ENCODE measurements around the gene MYO5A. TPM values are rescaled to one million over a fixed set of nuclear protein-coding genes. Genes with fewer than 3 reads are reported as not detected.
"Not testable (repeated sequence)": the region's sequence is repeated elsewhere in the genome, so short reads cannot be mapped to it uniquely, and the experiment has no call there.

MYO5A gene
- polyA plus RNA-seq, 2 of the 4 experiments (the other 2 are of a cell fraction) = 15.1 to 46.7 TPM

- 87% methylated on average over 6 of the region's 6 CpGs for WGBS (ENCODE audit: missing lambda C conversion rate)
These were observed 65.8 kb downstream of the MYO5A start for GRCh38 chr15:52462806-52463360.

GRCh38 chr15:52459701-52460100, 69.0 kb downstream of the MYO5A start:
- WGBS (ENCODE audit: missing lambda C conversion rate) = 98% methylated on average over 9 of the region's 31 CpGs
- H3K9me3 ChIP-seq; FAIRE-seq; POLR2A ChIA-PET; H3K27ac ChIP-seq; H3K4me2 ChIP-seq; ATAC-seq; CTCF ChIA-PET; H3K4me3 ChIP-seq; DNase-seq (ENCODE audit: low read depth in 1 of 2, low spot score in 1 of 2): not testable (repeated sequence)
- peaks cover 20% of the 10 kb centered on the region; the same call in 2 of the 3 replicates for H3K4me1 ChIP-seq

More at GRCh38 chr15:52462806-52463360, 65.8 kb downstream of the MYO5A start:
- TF ChIP-seq MAFK (IDR thresholded peaks at IDR 0.05; ENCODE audit: partially characterized antibody) (peak; percentile 45), NFE2L2 (conservative IDR thresholded peaks at IDR 0.05; ENCODE audit: low read length) (no peak)
- FAIRE-seq = no peak
- Histone ChIP-seq H3K27ac (no peak overlapping the region), H3K4me2 (no peak overlapping the region), H3K4me1 (peaks cover 20% of the 10 kb centered on the region; the same call in 2 of the 3 replicates), H3K4me3 (no peak overlapping the region), H3K9me3 (no peaks in the 10 kb centered on the region)
- CTCF ChIA-PET = interaction anchor here (0.7 to 1.3 kb wide), 7 partner anchors 175 to 271 kb away, joined by 3 to 7 read pairs (median 4); no protein-coding TSS in a partner anchor
- POLR2A ChIA-PET = no interaction called here
- DNase-seq (ENCODE audit: low read depth in 1 of 2, low spot score in 1 of 2) = no peak
- ATAC-seq = no peak

DNA sequence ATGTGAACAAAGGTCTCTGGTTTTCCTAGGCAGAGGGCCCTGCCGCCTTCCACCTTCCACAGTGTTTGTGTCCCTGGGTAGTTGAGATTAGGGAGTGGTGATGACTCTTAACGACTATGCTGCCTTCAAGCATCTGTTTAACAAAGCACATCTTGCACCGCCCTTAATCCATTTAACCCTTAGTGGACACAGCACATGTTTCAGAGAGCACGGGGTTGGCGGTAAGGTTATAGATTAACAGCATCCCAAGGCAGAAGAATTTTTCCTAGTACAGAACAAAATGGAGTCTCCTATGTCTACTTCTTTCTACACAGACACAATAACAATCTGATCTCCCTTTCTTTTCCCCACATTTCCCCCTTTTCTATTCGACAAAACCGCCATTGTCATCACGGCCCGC, 69.4 kb downstream of the MYO5A start:
- ATAC-seq, POLR2A ChIA-PET, H3K27ac ChIP-seq, CTCF ChIA-PET, FAIRE-seq, H3K9me3 ChIP-seq, H3K4me3 ChIP-seq: not testable (repeated sequence)
- WGBS (ENCODE audit: missing lambda C conversion rate) = 58% methylated on average over 9 of the region's 9 CpGs
- Histone ChIP-seq H3K4me2 (peak overlapping the region; percentile 29; the same call in 2 of the 3 replicates), H3K4me1 (peaks cover 20% of the 10 kb centered on the region; the same call in 2 of the 3 replicates)
- peak in 1 of 2 experiments; percentile 23 for DNase-seq (ENCODE audit: low read depth in 1 of 2, low spot score in 1 of 2)

GRCh38 chr15:52448011-52448890, 80.4 kb downstream of the MYO5A start:
- no peak for DNase-seq (ENCODE audit: low read depth in 1 of 2, low spot score in 1 of 2)
- no peak overlapping the region for H3K4me2 ChIP-seq
- H3K4me1 ChIP-seq = peaks cover 4% of the 10 kb centered on the region; the same call in 1 of the 3 replicates
- H3K27ac ChIP-seq = no peak overlapping the region
- CTCF ChIA-PET = no interaction called here
- no peak for FAIRE-seq
- H3K9me3 ChIP-seq = no peaks in the 10 kb centered on the region
- H3K4me3 ChIP-seq = no peak overlapping the region
- 93% methylated on average over 6 of the region's 6 CpGs for WGBS (ENCODE audit: missing lambda C conversion rate)
- TF ChIP-seq KDM1A (IDR thresholded peaks at IDR 0.05; ENCODE audit: low read depth) (no peak), KDM5A (IDR thresholded peaks at IDR 0.05) (no peak), CBX2 (IDR thresholded peaks at IDR 0.05; ENCODE audit: borderline replicate concordance, low read depth) (no peak), BHLHE40 (IDR thresholded peaks at IDR 0.05; ENCODE audit: low read depth, low read length) (no peak), E2F6 (IDR thresholded peaks at IDR 0.05; ENCODE audit: borderline replicate concordance, low read depth) (no peak)
- ATAC-seq = peak in 1 of 2 experiments; percentile 19; a peak in 2 of 6 replicates
- POLR2A ChIA-PET = no interaction called here

- no peak overlapping the region for H3K4me3 ChIP-seq
- WGBS (ENCODE audit: missing lambda C conversion rate) = 94% methylated on average over 3 of the region's 3 CpGs
- CTCF ChIA-PET = no interaction called here
- no peak overlapping the region for H3K4me2 ChIP-seq
- POLR2A ChIA-PET = no interaction called here
- no peak for TF ChIP-seq MAZ (IDR thresholded peaks at IDR 0.05; ENCODE audit: borderline replicate concordance, low read depth, low read length)
- no peak for TF ChIP-seq SREBF2 (IDR thresholded peaks at IDR 0.05)
- TF ChIP-seq POLR2A (IDR thresholded peaks at IDR 0.05; ENCODE audit: low read length) = no peak
- TF ChIP-seq NR3C1 (IDR thresholded peaks at IDR 0.05) = no peak
- TF ChIP-seq NPAS2 (CRISPR knock-in tag; IDR thresholded peaks at IDR 0.05; ENCODE audit: borderline replicate concordance) = no peak
- no peak for TF ChIP-seq RARB (CRISPR knock-in tag; IDR thresholded peaks at IDR 0.05)
- TF ChIP-seq NFE2L2 (conservative IDR thresholded peaks at IDR 0.05; ENCODE audit: low read length) = no peak
- TF ChIP-seq USF2 (IDR thresholded peaks at IDR 0.05) = no peak
- no peak for TF ChIP-seq EHF (CRISPR knock-in tag; IDR thresholded peaks at IDR 0.05)
- TF ChIP-seq PHF8 (IDR thresholded peaks at IDR 0.05; ENCODE audit: borderline replicate concordance, low read depth) = no peak
- no peak for TF ChIP-seq TFCP2L1 (CRISPR knock-in tag; IDR thresholded peaks at IDR 0.05)
- TF ChIP-seq, protein P1, sequence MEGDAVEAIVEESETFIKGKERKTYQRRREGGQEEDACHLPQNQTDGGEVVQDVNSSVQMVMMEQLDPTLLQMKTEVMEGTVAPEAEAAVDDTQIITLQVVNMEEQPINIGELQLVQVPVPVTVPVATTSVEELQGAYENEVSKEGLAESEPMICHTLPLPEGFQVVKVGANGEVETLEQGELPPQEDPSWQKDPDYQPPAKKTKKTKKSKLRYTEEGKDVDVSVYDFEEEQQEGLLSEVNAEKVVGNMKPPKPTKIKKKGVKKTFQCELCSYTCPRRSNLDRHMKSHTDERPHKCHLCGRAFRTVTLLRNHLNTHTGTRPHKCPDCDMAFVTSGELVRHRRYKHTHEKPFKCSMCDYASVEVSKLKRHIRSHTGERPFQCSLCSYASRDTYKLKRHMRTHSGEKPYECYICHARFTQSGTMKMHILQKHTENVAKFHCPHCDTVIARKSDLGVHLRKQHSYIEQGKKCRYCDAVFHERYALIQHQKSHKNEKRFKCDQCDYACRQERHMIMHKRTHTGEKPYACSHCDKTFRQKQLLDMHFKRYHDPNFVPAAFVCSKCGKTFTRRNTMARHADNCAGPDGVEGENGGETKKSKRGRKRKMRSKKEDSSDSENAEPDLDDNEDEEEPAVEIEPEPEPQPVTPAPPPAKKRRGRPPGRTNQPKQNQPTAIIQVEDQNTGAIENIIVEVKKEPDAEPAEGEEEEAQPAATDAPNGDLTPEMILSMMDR (IDR thresholded peaks at IDR 0.05) = no peak
- no peak for TF ChIP-seq CEBPB (IDR thresholded peaks at IDR 0.05)
- no peak for TF ChIP-seq CHD4 (IDR thresholded peaks at IDR 0.05; ENCODE audit: borderline replicate concordance)
- TF ChIP-seq HDAC2 (IDR thresholded peaks at IDR 0.05) = no peak
- no peak overlapping the region for H3K27ac ChIP-seq
- peaks cover 16% of the 10 kb centered on the region; the same call in 2 of the 3 replicates for H3K4me1 ChIP-seq
- no peaks in the 10 kb centered on the region for H3K9me3 ChIP-seq
- DNase-seq (ENCODE audit: low read depth in 1 of 2, low spot score in 1 of 2) (no peak), FAIRE-seq (no peak), ATAC-seq (no peak)
These were observed 82.7 kb downstream of the MYO5A start for GRCh38 chr15:52445954-52446353.
